Spleen (tissue), 7 donors: ENCODE measurements around the gene GMPS.

ENCODE experiments used
- CTCF ChIP-seq, 11 experiments: fragments of 200-600 bp in 7 of 11; fragments of 450-650 bp in 4 of 11; sonication (generic) in 4 of 11; IDR thresholded peaks in 8 of 11; conservative IDR thresholded peaks in 3 of 11; 1 replicate in 7 of 11; 2 replicates in 4 of 11; pipeline versions ENCODE4 v1.4.0 to v1.8.0; 2016 to 2021; ENCODE audit warnings: antibody characterized with exemption in 11 of 11, inconsistent platforms in 4 of 11, mild to moderate bottlenecking in 1 of 11
- POLR2A ChIP-seq, 3 donors: fragments of 450-650 bp; IDR thresholded peaks; one replicate each; pipeline ENCODE4 v1.5.1; 2017; ENCODE audit warnings: antibody characterized with exemption in 3 of 3, mild to moderate bottlenecking in 1 of 3
- donor health status: DM: no; HTN: no; CAD: no; lungs with moderate emphysema.
- donor health status: DM: no; HTN: no; CAD: no.
- donor health status: DM: no; HTN: no; CAD: no.

- no peak for TF ChIP-seq POLR2A (IDR thresholded peaks at IDR 0.05)
- no peak for TF ChIP-seq CTCF (IDR thresholded peaks at IDR 0.05 in 8 of 11, conservative IDR thresholded peaks at IDR 0.05 in 3 of 11)
Observed at GRCh38 chr3:155921486-155921885, 51.0 kb downstream of the GMPS start.
